K562 (cell line): ENCODE measurements around the gene ECM1. TPM values are rescaled to one million over a fixed set of nuclear protein-coding genes. Genes with fewer than 3 reads are reported as not detected.
A peak's percentile ranks its signal among the peaks of the same experiment; 100 is the strongest.

Experiments used
- ARID1B ChIP-seq: fragments of 450-650 bp; IDR thresholded peaks from 2 replicates; pipeline ENCODE4 v1.6.1; 2016; ENCODE audit warnings: antibody characterized with exemption, mild to moderate bottlenecking, inconsistent platforms
- CCNT2 ChIP-seq: IDR thresholded peaks from 2 replicates; pipeline ENCODE4 v1.6.1; 2011; ENCODE audit warnings: borderline replicate concordance, low read depth, mild to moderate bottlenecking, moderate library complexity, mixed read lengths, low read length; ENCODE audit not compliant: insufficient read length; ENCODE audit errors: extremely low read depth
- ESRRA ChIP-seq: fragments of 450-650 bp; IDR thresholded peaks from 2 replicates; pipeline ENCODE4 v1.6.1; 2014; ENCODE audit warnings: low read depth, mild to moderate bottlenecking, moderate library complexity, borderline replicate concordance
- ETV1 ChIP-seq: fragments of 450-650 bp; conservative IDR thresholded peaks from 2 replicates; pipeline ENCODE4 v1.6.1; 2016; ENCODE audit warnings: missing genetic modification characterization, control low read depth, low read depth, missing compliant biosample characterization
- HDAC1 ChIP-seq, 2 experiments: fragments of 450-650 bp; IDR thresholded peaks; 2 replicates each; pipeline ENCODE4 v1.6.1; 2016 to 2017; ENCODE audit warnings: inconsistent platforms in 1 of 2, mild to moderate bottlenecking in 1 of 2, moderate library complexity in 1 of 2
- JUN ChIP-seq, 2 experiments: sonication (generic) in 1 of 2; formaldehyde crosslinking in 1 of 2; IDR thresholded peaks; 2 replicates each; pipeline versions ENCODE4 v1.6.1 to v1.8.0; 2012 to 2022; ENCODE audit warnings: borderline replicate concordance in 2 of 2, mild to moderate bottlenecking in 2 of 2, improper control_type of control experiment in 1 of 2, low read depth in 1 of 2, low read length in 1 of 2, missing genetic modification reagents in 1 of 2
- MECOM ChIP-seq: fragments of 250-450 bp; sonication (Bioruptor Pico); IDR thresholded peaks from 2 replicates; pipeline ENCODE4 v1.8.0; 2022; ENCODE audit warnings: inconsistent platforms
- MYNN ChIP-seq, 2 experiments: sonication (generic); formaldehyde crosslinking in 1 of 2; IDR thresholded peaks; 2 replicates each; pipeline versions ENCODE4 v1.5.0 to v1.6.1; 2016 to 2020; ENCODE audit warnings: antibody characterized with exemption in 1 of 2, missing genetic modification reagents in 1 of 2
- NCOA2 ChIP-seq, 2 experiments: fragments of 450-650 bp; IDR thresholded peaks; 2 replicates each; pipeline ENCODE4 v1.6.1; 2018; ENCODE audit warnings: mild to moderate bottlenecking in 2 of 2, moderate library complexity in 1 of 2; ENCODE audit not compliant: partially characterized antibody in 2 of 2
- POLR2AphosphoS5 ChIP-seq: IDR thresholded peaks from 2 replicates; pipeline ENCODE4 v1.6.1; 2011; ENCODE audit warnings: mild to moderate bottlenecking, low read depth, low read length, moderate library complexity; ENCODE audit not compliant: control insufficient read depth, insufficient read depth
- RFX5 ChIP-seq: IDR thresholded peaks from 2 replicates; pipeline ENCODE4 v1.6.1; 2011; ENCODE audit warnings: low read depth, mild to moderate bottlenecking, improper control_type of control experiment, low read length
- RUNX1 ChIP-seq: sonication (generic); IDR thresholded peaks from 2 replicates; pipeline ENCODE4 v1.6.1; 2016; ENCODE audit warnings: antibody characterized with exemption, low read depth
- SMAD4 ChIP-seq: fragments of 250-450 bp; sonication (Bioruptor Pico); conservative IDR thresholded peaks from 2 replicates; pipeline ENCODE4 v1.8.0; 2021; ENCODE audit warnings: inconsistent platforms, mild to moderate bottlenecking, moderate library complexity
- SMARCC2 ChIP-seq: fragments of 450-650 bp; IDR thresholded peaks from 2 replicates; pipeline ENCODE4 v1.6.1; 2017; ENCODE audit warnings: antibody characterized with exemption, moderate library complexity, mild to moderate bottlenecking, low read depth
- SRSF9 ChIP-seq: fragments of 200-400 bp; formaldehyde crosslinking; IDR thresholded peaks from 2 replicates; pipeline ENCODE4 v1.6.1; 2017; ENCODE audit warnings: low read depth, low read length, borderline replicate concordance
- TCF3 ChIP-seq: sonication (generic); formaldehyde crosslinking; IDR thresholded peaks from 2 replicates; pipeline ENCODE4 v1.4.0; 2020; ENCODE audit warnings: mild to moderate bottlenecking, missing genetic modification reagents
- ZBTB7A ChIP-seq: IDR thresholded peaks from 2 replicates; pipeline ENCODE4 v1.6.1; 2011; ENCODE audit warnings: low read depth, mild to moderate bottlenecking, low read length, moderate library complexity, borderline replicate concordance; ENCODE audit not compliant: control insufficient read depth
- ZNF134 ChIP-seq: fragments of 250-450 bp; sonication (Bioruptor Pico); conservative IDR thresholded peaks from 2 replicates; pipeline ENCODE4 v1.4.0; 2020
- polyA plus RNA-seq, 8 experiments: library from polyadenylated mRNA; depleted of rRNA in 4 of 8; stranded (reverse) in 5 of 8; unstranded in 3 of 8; fragments of >200 nt; fragmentation: Nextera tagmentation in 2 of 8; fragmentation: Illumina TruSeq in 1 of 8; extraction: Ambion mirVana in 2 of 8; extraction: Trizol in 1 of 8; gene quantifications; 2 replicates each; pipeline versions ENCODE4 v1.2.1 to v1.2.3, GENCODE V29; 2011 to 2014; ENCODE audit warnings: inconsistent platforms in 1 of 8, missing spikeins in 1 of 8
- total RNA-seq, 7 experiments: library from RNA; depleted of rRNA in 6 of 7; stranded (reverse); fragments of >200 nt in 6 of 7; fragmentation: Illumina TruSeq in 2 of 7; extraction: Trizol in 2 of 7; gene quantifications; 2 replicates each; pipeline versions ENCODE4 v1.2.1 to v1.2.3, GENCODE V29; 2011 to 2021; ENCODE audit warnings: low replicate concordance in 1 of 7
- TF ChIP-seq, protein P1 (sequence below), 2 experiments: fragments of 450-650 bp; conservative IDR thresholded peaks; 2 replicates each; pipeline ENCODE4 v1.6.1; 2017; ENCODE audit warnings: mild to moderate bottlenecking in 2 of 2, moderate library complexity in 2 of 2
- TF ChIP-seq, protein P2 (sequence below): sonication (generic); IDR thresholded peaks from 2 replicates; pipeline ENCODE4 v1.6.1; 2016
- TF ChIP-seq, protein P3 (sequence below): fragments of 250-450 bp; sonication (Bioruptor Pico); IDR thresholded peaks from 2 replicates; pipeline ENCODE4 v1.8.0; 2022; ENCODE audit warnings: inconsistent platforms

Gene ECM1
- total and polyA plus RNA-seq, 9 of the 15 experiments (the other 6 are each of a cell fraction or from before 2014, with no cell fraction given), result 6.6 to 52.2 (median 12.8) TPM

DNA sequence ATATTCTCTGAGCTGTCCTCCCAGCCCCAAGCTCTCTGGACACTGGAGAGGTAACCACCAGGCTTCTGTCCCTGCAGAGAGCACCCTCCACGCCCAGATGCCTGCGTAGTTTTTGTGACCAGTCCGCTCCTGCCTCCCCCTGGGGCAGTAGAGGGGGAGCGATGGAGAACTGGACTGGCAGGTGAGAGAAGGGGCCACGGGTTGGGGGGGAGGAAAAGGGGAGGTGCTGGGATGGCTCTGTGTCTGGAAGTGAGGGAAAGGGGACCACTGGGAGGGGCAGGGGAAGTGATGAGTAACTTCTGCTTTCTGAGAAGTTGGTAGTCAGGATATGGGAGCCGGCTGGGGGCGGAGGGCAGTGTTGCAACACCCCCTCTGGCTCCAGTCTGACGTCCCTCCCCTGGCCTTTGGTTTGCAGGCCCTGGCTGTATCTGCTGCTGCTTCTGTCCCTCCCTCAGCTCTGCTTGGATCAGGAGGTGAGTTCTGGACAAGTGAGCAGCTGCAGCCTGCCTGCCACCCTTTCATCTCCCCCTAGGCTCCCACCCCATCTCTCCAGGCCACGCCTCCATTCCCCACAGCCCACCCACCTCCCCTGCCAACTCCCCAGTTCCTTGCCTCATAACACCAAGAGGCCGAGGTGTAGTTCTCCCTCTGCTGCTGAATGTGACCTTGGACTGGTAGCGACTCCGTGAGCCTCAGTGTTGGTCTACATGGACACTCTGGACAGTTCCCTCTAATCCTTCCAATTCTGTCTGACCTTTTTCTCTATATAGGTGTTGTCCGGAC, 44.4 kb downstream of the ECM1 start (continued):
- TF ChIP-seq RUNX1, result peak; percentile 60; the same call in 1 of the 2 replicates
- peak; percentile 62; the same call in 1 of the 2 replicates for TF ChIP-seq ESRRA
- peak; percentile 87 for TF ChIP-seq SMAD4
- TF ChIP-seq ZBTB7A, result peak; percentile 92
- no peak for TF ChIP-seq NCOA2 (IDR thresholded peaks at IDR 0.05; ENCODE audit: partially characterized antibody in 2 of 2)
- TF ChIP-seq JUN (IDR thresholded peaks at IDR 0.05; ENCODE audit: borderline replicate concordance, low read depth, low read length), result 0 out of 2 replicates have a peak, but pooled peaks have one; percentile 41
- TF ChIP-seq JUN (CRISPR knock-in tag; IDR thresholded peaks at IDR 0.05; ENCODE audit: borderline replicate concordance), result no peak
- TF ChIP-seq, protein P1, sequence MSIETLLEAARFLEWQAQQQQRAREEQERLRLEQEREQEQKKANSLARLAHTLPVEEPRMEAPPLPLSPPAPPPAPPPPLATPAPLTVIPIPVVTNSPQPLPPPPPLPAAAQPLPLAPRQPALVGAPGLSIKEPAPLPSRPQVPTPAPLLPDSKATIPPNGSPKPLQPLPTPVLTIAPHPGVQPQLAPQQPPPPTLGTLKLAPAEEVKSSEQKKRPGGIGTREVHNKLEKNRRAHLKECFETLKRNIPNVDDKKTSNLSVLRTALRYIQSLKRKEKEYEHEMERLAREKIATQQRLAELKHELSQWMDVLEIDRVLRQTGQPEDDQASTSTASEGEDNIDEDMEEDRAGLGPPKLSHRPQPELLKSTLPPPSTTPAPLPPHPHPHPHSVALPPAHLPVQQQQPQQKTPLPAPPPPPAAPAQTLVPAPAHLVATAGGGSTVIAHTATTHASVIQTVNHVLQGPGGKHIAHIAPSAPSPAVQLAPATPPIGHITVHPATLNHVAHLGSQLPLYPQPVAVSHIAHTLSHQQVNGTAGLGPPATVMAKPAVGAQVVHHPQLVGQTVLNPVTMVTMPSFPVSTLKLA (conservative IDR thresholded peaks at IDR 0.05), result 0 out of 4 replicates have a peak, but pooled peaks of 1 of the 2 experiments have one; percentile 41
- TF ChIP-seq HDAC1 (IDR thresholded peaks at IDR 0.05), result peak in 1 of 2 experiments; percentile 73; a peak in 2 of 4 replicates
- no peak for TF ChIP-seq RFX5
- TF ChIP-seq MYNN (IDR thresholded peaks at IDR 0.05), result peak; percentile 59; the same call in 1 of the 2 replicates
- no peak for TF ChIP-seq MYNN (CRISPR knock-in tag; IDR thresholded peaks at IDR 0.05)
- TF ChIP-seq CCNT2, result peak; percentile 17
- no peak for TF ChIP-seq ZNF134 (CRISPR knock-in tag)
- TF ChIP-seq MECOM (CRISPR knock-in tag), result no peak
- TF ChIP-seq ETV1 (tag), result peak; percentile 44; the same call in 1 of the 2 replicates
- no peak for TF ChIP-seq SRSF9
- TF ChIP-seq, protein P2, sequence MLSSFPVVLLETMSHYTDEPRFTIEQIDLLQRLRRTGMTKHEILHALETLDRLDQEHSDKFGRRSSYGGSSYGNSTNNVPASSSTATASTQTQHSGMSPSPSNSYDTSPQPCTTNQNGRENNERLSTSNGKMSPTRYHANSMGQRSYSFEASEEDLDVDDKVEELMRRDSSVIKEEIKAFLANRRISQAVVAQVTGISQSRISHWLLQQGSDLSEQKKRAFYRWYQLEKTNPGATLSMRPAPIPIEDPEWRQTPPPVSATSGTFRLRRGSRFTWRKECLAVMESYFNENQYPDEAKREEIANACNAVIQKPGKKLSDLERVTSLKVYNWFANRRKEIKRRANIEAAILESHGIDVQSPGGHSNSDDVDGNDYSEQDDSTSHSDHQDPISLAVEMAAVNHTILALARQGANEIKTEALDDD, result peak; percentile 54; the same call in 1 of the 2 replicates
- TF ChIP-seq, protein P3, sequence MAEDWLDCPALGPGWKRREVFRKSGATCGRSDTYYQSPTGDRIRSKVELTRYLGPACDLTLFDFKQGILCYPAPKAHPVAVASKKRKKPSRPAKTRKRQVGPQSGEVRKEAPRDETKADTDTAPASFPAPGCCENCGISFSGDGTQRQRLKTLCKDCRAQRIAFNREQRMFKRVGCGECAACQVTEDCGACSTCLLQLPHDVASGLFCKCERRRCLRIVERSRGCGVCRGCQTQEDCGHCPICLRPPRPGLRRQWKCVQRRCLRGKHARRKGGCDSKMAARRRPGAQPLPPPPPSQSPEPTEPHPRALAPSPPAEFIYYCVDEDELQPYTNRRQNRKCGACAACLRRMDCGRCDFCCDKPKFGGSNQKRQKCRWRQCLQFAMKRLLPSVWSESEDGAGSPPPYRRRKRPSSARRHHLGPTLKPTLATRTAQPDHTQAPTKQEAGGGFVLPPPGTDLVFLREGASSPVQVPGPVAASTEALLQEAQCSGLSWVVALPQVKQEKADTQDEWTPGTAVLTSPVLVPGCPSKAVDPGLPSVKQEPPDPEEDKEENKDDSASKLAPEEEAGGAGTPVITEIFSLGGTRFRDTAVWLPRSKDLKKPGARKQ (CRISPR knock-in tag), result no peak
- peak; percentile 42; the same call in 1 of the 2 replicates for TF ChIP-seq TCF3 (CRISPR knock-in tag)
- TF ChIP-seq POLR2AphosphoS5, result peak; percentile 49; the same call in 1 of the 2 replicates
- TF ChIP-seq SMARCC2, result peak; percentile 51; the same call in 1 of the 2 replicates
- TF ChIP-seq ARID1B, result peak; percentile 83
